Fibroblast of lung (primary cell): ENCODE results near the gene UMOD. TPM values are rescaled to one million over a fixed set of nuclear protein-coding genes. Genes with fewer than 3 reads are reported as not detected.
"Not testable (repeated sequence)": the region's sequence is repeated elsewhere in the genome, so short reads cannot be mapped to it uniquely, and the experiment has no call there.

Experiments
- DNase-seq, 2 donors: peaks; one replicate each; pipeline versions ENCODE4 v3.0.0 to v3.0.0-alpha.2; 2010; ENCODE audit warnings: low read depth in 2 of 2
- H2AFZ ChIP-seq: 2 replicates; pipeline ENCODE4 v1.5.1; 2012; ENCODE audit warnings: low read length, control low read depth, inconsistent platforms
- H3K27ac ChIP-seq: 2 replicates; pipeline ENCODE4 v1.5.1; 2011; ENCODE audit warnings: low read length, control low read depth; ENCODE audit not compliant: insufficient read depth
- H3K27me3 ChIP-seq: 2 replicates; pipeline ENCODE4 v1.5.1; 2011; ENCODE audit warnings: mild to moderate bottlenecking, low read length; ENCODE audit not compliant: control insufficient read depth, insufficient read depth
- H3K36me3 ChIP-seq: 2 replicates; pipeline ENCODE4 v1.5.1; 2011; ENCODE audit warnings: low read length; ENCODE audit not compliant: control insufficient read depth, insufficient read depth
- H3K4me1 ChIP-seq: 2 replicates; pipeline ENCODE4 v1.5.1; 2011; ENCODE audit warnings: low read length; ENCODE audit not compliant: control insufficient read depth, insufficient read depth; ENCODE audit errors: extremely low read depth
- H3K4me2 ChIP-seq: 2 replicates; pipeline ENCODE4 v1.5.1; 2011; ENCODE audit warnings: low read length, control low read depth; ENCODE audit not compliant: insufficient read depth; ENCODE audit errors: extremely low read depth
- H3K4me3 ChIP-seq, 4 experiments: fragments of 200-600 bp in 1 of 4; sonication (generic) in 1 of 4; replicated peaks in 1 of 4; 2 replicates each; pipeline ENCODE4 v1.5.1; 2011 to 2016; ENCODE audit warnings: low read length in 4 of 4, low read depth in 3 of 4, mild to moderate bottlenecking in 3 of 4, control low read depth in 2 of 4, inconsistent platforms in 1 of 4, mixed read lengths in 1 of 4; ENCODE audit not compliant: insufficient read depth in 1 of 4; ENCODE audit errors: control extremely low read depth in 1 of 4
- H3K79me2 ChIP-seq: 2 replicates; pipeline ENCODE4 v1.5.1; 2012; ENCODE audit warnings: mild to moderate bottlenecking, low read length, inconsistent platforms; ENCODE audit not compliant: control insufficient read depth, insufficient read depth
- H3K9ac ChIP-seq: 2 replicates; pipeline ENCODE4 v1.5.1; 2011; ENCODE audit warnings: mild to moderate bottlenecking, low read length, control low read depth; ENCODE audit not compliant: insufficient read depth
- H3K9me3 ChIP-seq: 2 replicates; pipeline ENCODE4 v1.5.1; 2012; ENCODE audit warnings: low read depth, low read length; ENCODE audit not compliant: control insufficient read depth, insufficient read depth
- H4K20me1 ChIP-seq: 2 replicates; pipeline ENCODE4 v1.5.1; 2011; ENCODE audit warnings: low read length; ENCODE audit not compliant: control insufficient read depth, insufficient read depth; ENCODE audit errors: extremely low read depth
- CTCF ChIP-seq, 2 donors: IDR thresholded peaks in 1 of 2; conservative IDR thresholded peaks in 1 of 2; 1 replicate in 1 of 2; 2 replicates in 1 of 2; pipeline ENCODE4 v1.5.1; 2011 to 2012; ENCODE audit warnings: low read length in 2 of 2, control low read depth in 1 of 2, inconsistent platforms in 1 of 2, low read depth in 1 of 2, mild to moderate bottlenecking in 1 of 2
- EZH2 ChIP-seq: IDR thresholded peaks from 2 replicates; pipeline ENCODE4 v1.5.1; 2012; ENCODE audit warnings: low read length, control low read depth, mild to moderate bottlenecking; ENCODE audit errors: missing control alignments
- polyA plus RNA-seq, 2 donors: library from polyadenylated mRNA; depleted of rRNA in 1 of 2; stranded (reverse) in 1 of 2; unstranded in 1 of 2; fragments of >200 nt; gene quantifications; 2 replicates each; pipeline ENCODE4 v1.2.1, GENCODE V29; 2011 to 2012; ENCODE audit warnings: missing spikeins in 1 of 2
- total RNA-seq: library from RNA; depleted of rRNA; stranded (reverse); fragments of >200 nt; gene quantifications from 2 replicates; pipeline ENCODE4 v1.2.1, GENCODE V29; 2014

UMOD gene
- total and polyA plus RNA-seq, 2 donors (not counting 1 experiment from before 2014, with no cell fraction given): not detected

- Histone ChIP-seq H3K27me3 (no peaks in the 10 kb centered on the region), H3K27ac (no peak overlapping the region)
- TF ChIP-seq CTCF (conservative IDR thresholded peaks at IDR 0.05 in 1 of 2, IDR thresholded peaks at IDR 0.05 in 1 of 2; ENCODE audit: low read depth in 1 of 2, low read length in 2 of 2) (no peak), EZH2 (no peak)
Observed at GRCh38 chr16:20313741-20314140, 38.8 kb downstream of the UMOD start.

GRCh38 chr16:20312536-20313095 lies 39.9 kb downstream of the UMOD start:
- not testable (repeated sequence) for H2AFZ ChIP-seq, DNase-seq, H3K4me3 ChIP-seq, H3K27ac ChIP-seq, H4K20me1 ChIP-seq, H3K9ac ChIP-seq, H3K79me2 ChIP-seq, H3K36me3 ChIP-seq, H3K27me3 ChIP-seq, H3K9me3 ChIP-seq, H3K4me2 ChIP-seq, H3K4me1 ChIP-seq

More at GRCh38 chr16:20313741-20314140, 38.8 kb downstream of the UMOD start:
- DNase-seq: no peak
- H3K36me3 ChIP-seq: no peaks in the 10 kb centered on the region
- H3K9ac ChIP-seq: no peak overlapping the region
- no peaks in the 10 kb centered on the region for H3K9me3 ChIP-seq
- H3K4me1 ChIP-seq: no peaks in the 10 kb centered on the region
- no peaks in the 10 kb centered on the region for H4K20me1 ChIP-seq
- no peak overlapping the region for H3K4me2 ChIP-seq
- no peak overlapping the region for H2AFZ ChIP-seq
- H3K4me3 ChIP-seq: no peak overlapping the region
- H3K79me2 ChIP-seq: no peaks in the 10 kb centered on the region

GRCh38 chr16:20311548-20311947 lies 41.0 kb downstream of the UMOD start:
- Histone ChIP-seq H3K4me3 (no peak overlapping the region), H3K9ac (no peak overlapping the region), H3K4me1 (no peaks in the 10 kb centered on the region), H3K36me3 (no peaks in the 10 kb centered on the region), H3K27me3 (no peaks in the 10 kb centered on the region), H3K79me2 (no peaks in the 10 kb centered on the region), H3K27ac (no peak overlapping the region), H3K9me3 (no peaks in the 10 kb centered on the region), H3K4me2 (no peak overlapping the region), H2AFZ (no peak overlapping the region), H4K20me1 (no peaks in the 10 kb centered on the region)
- no peak for DNase-seq
- TF ChIP-seq CTCF (conservative IDR thresholded peaks at IDR 0.05 in 1 of 2, IDR thresholded peaks at IDR 0.05 in 1 of 2; ENCODE audit: low read depth in 1 of 2, low read length in 2 of 2): no peak
- TF ChIP-seq EZH2: no peak
